Activated CD4-positive, alpha-beta T cell treated with anti-CD3 and anti-CD28 coated beads for 4 hours (primary cell): Measurements from ENCODE around the gene EGLN3.
"Not testable (repeated sequence)": the region's sequence is repeated elsewhere in the genome, so short reads cannot be mapped to it uniquely, and the experiment has no call there.

ENCODE experiments used
- DNase-seq, 2 donors: peaks; one replicate each; pipeline ENCODE4 v3.0.0-alpha.2; 2020

Gene EGLN3

GRCh38 chr14:33950320-33951182, at the start of gene EGLN3:
Gene EGLN3, minus strand, starts transcription at chr14:33951074. Its CDS starts 322 bp downstream, at chr14:33950752.
- peak; percentile 37 to 38 for DNase-seq

- DNase-seq: no peak
These were observed 49.5 kb upstream of the EGLN3 start for GRCh38 chr14:34000396-34000795.

GRCh38 chr14:33999771-34000291, 49.0 kb upstream of the EGLN3 start:
- DNase-seq: no peak

GRCh38 chr14:33997611-33998010, 46.7 kb upstream of the EGLN3 start:
- no peak for DNase-seq

GRCh38 chr14:33996462-33996861, 45.6 kb upstream of the EGLN3 start:
- no peak for DNase-seq

GRCh38 chr14:33993246-33993645, 42.4 kb upstream of the EGLN3 start:
- no peak for DNase-seq

GRCh38 chr14:33992274-33993007, 41.6 kb upstream of the EGLN3 start:
- no peak for DNase-seq

GRCh38 chr14:33990790-33991189, 39.9 kb upstream of the EGLN3 start:
- DNase-seq: no peak

- DNase-seq: no peak
These were observed 36.7 kb upstream of the EGLN3 start for GRCh38 chr14:33987565-33988080.

GRCh38 chr14:33986804-33987203, 35.9 kb upstream of the EGLN3 start:
- no peak for DNase-seq

GRCh38 chr14:33985242-33985641, 34.4 kb upstream of the EGLN3 start:
- no peak for DNase-seq

- DNase-seq: no peak
These were observed 28.9 kb upstream of the EGLN3 start for GRCh38 chr14:33979613-33980276.

GRCh38 chr14:33978892-33979612, 28.2 kb upstream of the EGLN3 start:
- DNase-seq: no peak

GRCh38 chr14:33972583-33973081, 21.8 kb upstream of the EGLN3 start:
- no peak for DNase-seq

- not testable (repeated sequence) for DNase-seq
These were observed 19.0 kb upstream of the EGLN3 start for GRCh38 chr14:33969846-33970245.

GRCh38 chr14:33968722-33969121, 17.8 kb upstream of the EGLN3 start:
- no peak for DNase-seq

GRCh38 chr14:33967138-33967537, 16.3 kb upstream of the EGLN3 start:
- no peak for DNase-seq

- DNase-seq: no peak
These were observed 15.4 kb upstream of the EGLN3 start for GRCh38 chr14:33966276-33966675.

- DNase-seq: no peak
These were observed 13.9 kb upstream of the EGLN3 start for GRCh38 chr14:33964599-33965317.

GRCh38 chr14:33963892-33964291, 13.0 kb upstream of the EGLN3 start:
- no peak for DNase-seq

- DNase-seq: not testable (repeated sequence)
These were observed 11.6 kb upstream of the EGLN3 start for GRCh38 chr14:33962466-33962865.
